A673 (cell line): ENCODE data around the gene IDI2. TPM values are rescaled to one million over a fixed set of nuclear protein-coding genes. Genes with fewer than 3 reads are reported as not detected.

Source experiments
- BruUV-seq: library from RNA; stranded (reverse); fragments of 400-500 nt; replicated peaks from 2 replicates; lab custom pipeline; 2021; lab: Mats Ljungman, UMichigan
- CTCF ChIA-PET: fragments of 300-600 bp; sonication (Branson Sonifier 250); formaldehyde crosslinking; loops from one replicate; lab custom pipeline; 2022; ENCODE audit warnings: antibody characterized with exemption; lab: Charles Lee
- POLR2A ChIA-PET: fragments of 300-600 bp; sonication (Branson Sonifier 250); formaldehyde crosslinking; loops from one replicate; lab custom pipeline; 2022; ENCODE audit warnings: antibody characterized with exemption; ENCODE audit not compliant: low non-redundant PET; lab: Charles Lee
- DNase-seq: peaks from one replicate; pipeline ENCODE4 v3.0.0-alpha.2; 2015; ENCODE audit warnings: low spot score
- H3K27ac ChIP-seq: fragments of 200-600 bp; sonication (generic); 2 replicates; pipeline ENCODE4 v1.5.1; 2016; ENCODE audit warnings: mixed run types, low read depth, mild to moderate bottlenecking, mixed read lengths, antibody characterized with exemption, low read length; ENCODE audit not compliant: poor library complexity, severe bottlenecking
- H3K27me3 ChIP-seq: fragments of 200-600 bp; sonication (generic); replicated peaks from 2 replicates; pipeline ENCODE4 v1.6.1; 2017; ENCODE audit warnings: mixed run types, low read depth, mild to moderate bottlenecking, mixed read lengths, antibody characterized with exemption, low read length; ENCODE audit not compliant: insufficient read depth, poor library complexity
- H3K36me3 ChIP-seq: fragments of 200-600 bp; sonication (generic); 2 replicates; pipeline ENCODE4 v1.6.1; 2016; ENCODE audit warnings: mixed run types, mild to moderate bottlenecking, mixed read lengths, antibody characterized with exemption, low read length; ENCODE audit not compliant: insufficient read depth, poor library complexity, severe bottlenecking
- H3K4me1 ChIP-seq: fragments of 200-600 bp; sonication (generic); 2 replicates; pipeline ENCODE4 v1.6.1; 2017; ENCODE audit warnings: mixed run types, mild to moderate bottlenecking, mixed read lengths, antibody characterized with exemption, low read length; ENCODE audit not compliant: insufficient read depth, poor library complexity, severe bottlenecking
- H3K4me3 ChIP-seq: fragments of 200-600 bp; sonication (generic); 2 replicates; pipeline ENCODE4 v1.5.1; 2016; ENCODE audit warnings: low read depth, mixed run types, mild to moderate bottlenecking, mixed read lengths, low read length; ENCODE audit not compliant: poor library complexity, severe bottlenecking
- H3K9me3 ChIP-seq: fragments of 200-600 bp; sonication (generic); 2 replicates; pipeline ENCODE4 v1.6.1; 2016; ENCODE audit warnings: mixed run types, low read depth, mild to moderate bottlenecking, mixed read lengths, antibody characterized with exemption, low read length; ENCODE audit not compliant: poor library complexity, severe bottlenecking
- EZH2 ChIP-seq: fragments of 200-600 bp; sonication (generic); IDR thresholded peaks from 2 replicates; pipeline ENCODE4 v1.6.1; 2017; ENCODE audit warnings: borderline replicate concordance, low read depth, mild to moderate bottlenecking, mixed read lengths, antibody characterized with exemption, low read length; ENCODE audit not compliant: poor library complexity, severe bottlenecking
- intact Hi-C: fragments of 100-400 bp; cut with micrococcal nuclease; formaldehyde crosslinking; loops from one replicate; pipeline ENCODE4 v1.10.0; 2022; ENCODE audit not compliant: unreplicated experiment
- total RNA-seq: library from RNA; stranded (reverse); gene quantifications from 2 replicates; pipeline ENCODE4 v1.2.3, GENCODE V29; 2021
- TF ChIP-seq, protein P1 (sequence below): fragments of 300-800, 200-600 bp; sonication (generic); conservative IDR thresholded peaks from 2 replicates; pipeline ENCODE4 v1.5.1; 2017; ENCODE audit warnings: low read depth, mild to moderate bottlenecking, antibody characterized with exemption, low read length, moderate library complexity, mixed read lengths

Gene IDI2
- total RNA-seq, 1 experiment from 2014 or later: not detected

DNA sequence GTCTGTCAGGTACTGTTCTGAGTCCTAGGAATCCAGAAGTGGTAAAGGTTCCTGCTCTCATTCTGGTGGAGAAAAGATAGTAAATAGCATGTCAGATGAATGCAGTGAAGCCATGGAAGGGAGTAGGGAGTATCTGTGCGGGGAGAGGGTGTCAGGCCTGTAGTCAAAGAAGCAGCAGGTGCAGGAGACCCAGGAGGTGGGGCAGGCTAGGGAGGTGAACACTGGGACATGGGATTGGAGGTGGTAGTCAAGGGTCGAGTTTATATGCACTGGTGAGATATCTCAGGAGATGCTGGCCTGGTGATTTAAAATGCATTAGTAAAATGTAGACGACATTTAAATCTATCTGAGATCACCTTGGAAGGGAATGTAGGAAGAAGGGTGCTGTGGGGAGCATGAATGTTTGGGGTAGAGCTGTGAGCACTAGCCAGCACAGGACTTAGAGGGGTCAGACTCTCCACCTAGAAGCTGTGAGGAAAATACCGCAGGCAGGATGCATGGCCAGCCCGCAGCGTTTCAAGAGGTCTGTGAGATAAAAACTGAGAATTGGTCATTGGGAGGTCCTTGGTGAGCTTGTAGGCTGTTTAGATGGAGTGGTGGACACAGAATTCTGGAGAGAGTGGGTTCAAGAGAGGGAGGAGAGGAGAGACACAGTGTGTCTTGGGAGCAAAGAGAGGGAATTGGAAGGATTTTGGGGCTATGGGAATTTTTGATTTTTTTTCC, 30.7 kb downstream of the IDI2 start:
- intact Hi-C loops: no loop called here
- no peak overlapping the region for H3K4me3 ChIP-seq
- no TSS peak for BruUV-seq
- TF ChIP-seq EZH2: no peak
- TF ChIP-seq, protein P1, sequence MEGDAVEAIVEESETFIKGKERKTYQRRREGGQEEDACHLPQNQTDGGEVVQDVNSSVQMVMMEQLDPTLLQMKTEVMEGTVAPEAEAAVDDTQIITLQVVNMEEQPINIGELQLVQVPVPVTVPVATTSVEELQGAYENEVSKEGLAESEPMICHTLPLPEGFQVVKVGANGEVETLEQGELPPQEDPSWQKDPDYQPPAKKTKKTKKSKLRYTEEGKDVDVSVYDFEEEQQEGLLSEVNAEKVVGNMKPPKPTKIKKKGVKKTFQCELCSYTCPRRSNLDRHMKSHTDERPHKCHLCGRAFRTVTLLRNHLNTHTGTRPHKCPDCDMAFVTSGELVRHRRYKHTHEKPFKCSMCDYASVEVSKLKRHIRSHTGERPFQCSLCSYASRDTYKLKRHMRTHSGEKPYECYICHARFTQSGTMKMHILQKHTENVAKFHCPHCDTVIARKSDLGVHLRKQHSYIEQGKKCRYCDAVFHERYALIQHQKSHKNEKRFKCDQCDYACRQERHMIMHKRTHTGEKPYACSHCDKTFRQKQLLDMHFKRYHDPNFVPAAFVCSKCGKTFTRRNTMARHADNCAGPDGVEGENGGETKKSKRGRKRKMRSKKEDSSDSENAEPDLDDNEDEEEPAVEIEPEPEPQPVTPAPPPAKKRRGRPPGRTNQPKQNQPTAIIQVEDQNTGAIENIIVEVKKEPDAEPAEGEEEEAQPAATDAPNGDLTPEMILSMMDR: no peak
- no peak overlapping the region for H3K27ac ChIP-seq
- peaks cover 83% of the 10 kb centered on the region for H3K36me3 ChIP-seq
- ChIA-PET POLR2A (no interaction called here), CTCF (no interaction called here)
- H3K4me1 ChIP-seq: no peaks in the 10 kb centered on the region
- no peaks in the 10 kb centered on the region for H3K9me3 ChIP-seq
- no peaks in the 10 kb centered on the region for H3K27me3 ChIP-seq
- DNase-seq: no peak

DNA sequence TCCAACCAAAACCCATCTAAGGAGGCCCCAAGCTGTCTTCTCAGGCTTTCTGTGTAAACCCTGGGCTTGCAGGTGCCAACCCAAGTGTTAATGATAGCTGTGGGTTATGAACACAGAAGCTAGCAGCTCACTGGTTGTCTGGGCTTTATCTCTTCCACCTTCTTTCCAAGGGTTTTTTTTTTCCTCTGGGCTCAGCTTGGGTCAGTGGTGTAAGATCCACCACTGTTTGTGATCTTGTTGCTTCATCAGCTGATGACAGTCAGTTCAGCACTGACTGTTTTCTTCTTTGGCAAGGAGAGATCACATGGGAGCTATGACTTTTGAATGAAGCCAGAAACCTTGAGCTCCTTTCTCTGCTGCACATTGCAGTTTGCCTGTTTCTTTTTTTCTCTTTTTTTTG, 32.8 kb downstream of the IDI2 start:
- TF ChIP-seq, protein P1: no peak
- no peak for TF ChIP-seq EZH2
- no peaks in the 10 kb centered on the region for H3K9me3 ChIP-seq
- H3K36me3 ChIP-seq: peaks cover 62% of the 10 kb centered on the region
- no peaks in the 10 kb centered on the region for H3K27me3 ChIP-seq
- ChIA-PET POLR2A (no interaction called here), CTCF (no interaction called here)
- H3K4me3 ChIP-seq: no peak overlapping the region
- H3K4me1 ChIP-seq: peaks cover 9% of the 10 kb centered on the region
- intact Hi-C loops: no loop called here
- H3K27ac ChIP-seq: no peak overlapping the region
- no TSS peak for BruUV-seq
- DNase-seq: no peak

DNA sequence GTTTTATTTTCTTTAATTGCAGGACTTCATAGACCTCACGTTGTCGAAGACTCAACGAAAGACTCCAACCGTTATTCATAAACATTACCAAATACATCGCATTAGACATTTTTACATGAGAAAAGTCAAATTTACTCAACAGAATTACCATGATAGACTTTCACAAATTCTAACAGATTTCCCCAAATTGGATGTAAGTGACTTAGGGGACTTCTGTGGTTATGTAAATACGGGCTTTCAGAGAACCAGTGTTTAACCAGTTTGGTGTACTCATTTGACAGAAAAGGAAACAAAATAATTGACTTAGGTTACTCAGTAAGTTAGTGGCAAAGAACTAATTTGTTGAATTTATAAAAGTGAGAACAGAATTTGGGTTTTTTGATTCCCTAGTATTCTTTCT, 33.2 kb downstream of the IDI2 start:
- ChIA-PET CTCF (no interaction called here), POLR2A (no interaction called here)
- Histone ChIP-seq H3K9me3 (no peaks in the 10 kb centered on the region), H3K4me3 (no peak overlapping the region), H3K4me1 (peaks cover 9% of the 10 kb centered on the region), H3K27me3 (no peaks in the 10 kb centered on the region), H3K36me3 (peaks cover 58% of the 10 kb centered on the region), H3K27ac (no peak overlapping the region)
- intact Hi-C loops: no loop called here
- TF ChIP-seq, protein P1: no peak
- no peak for TF ChIP-seq EZH2
- no TSS peak for BruUV-seq
- no peak for DNase-seq
